ENCODE results near the gene AP4B1.

- TF ChIP-seq, protein P1, sequence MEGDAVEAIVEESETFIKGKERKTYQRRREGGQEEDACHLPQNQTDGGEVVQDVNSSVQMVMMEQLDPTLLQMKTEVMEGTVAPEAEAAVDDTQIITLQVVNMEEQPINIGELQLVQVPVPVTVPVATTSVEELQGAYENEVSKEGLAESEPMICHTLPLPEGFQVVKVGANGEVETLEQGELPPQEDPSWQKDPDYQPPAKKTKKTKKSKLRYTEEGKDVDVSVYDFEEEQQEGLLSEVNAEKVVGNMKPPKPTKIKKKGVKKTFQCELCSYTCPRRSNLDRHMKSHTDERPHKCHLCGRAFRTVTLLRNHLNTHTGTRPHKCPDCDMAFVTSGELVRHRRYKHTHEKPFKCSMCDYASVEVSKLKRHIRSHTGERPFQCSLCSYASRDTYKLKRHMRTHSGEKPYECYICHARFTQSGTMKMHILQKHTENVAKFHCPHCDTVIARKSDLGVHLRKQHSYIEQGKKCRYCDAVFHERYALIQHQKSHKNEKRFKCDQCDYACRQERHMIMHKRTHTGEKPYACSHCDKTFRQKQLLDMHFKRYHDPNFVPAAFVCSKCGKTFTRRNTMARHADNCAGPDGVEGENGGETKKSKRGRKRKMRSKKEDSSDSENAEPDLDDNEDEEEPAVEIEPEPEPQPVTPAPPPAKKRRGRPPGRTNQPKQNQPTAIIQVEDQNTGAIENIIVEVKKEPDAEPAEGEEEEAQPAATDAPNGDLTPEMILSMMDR (IDR thresholded peaks at IDR 0.05; ENCODE audit: poor library complexity), result no peak
- no peak for TF ChIP-seq EZH2 (IDR thresholded peaks at IDR 0.05; ENCODE audit: borderline replicate concordance)
Observed at GRCh38 chr1:113935176-113935575, 30.6 kb upstream of the AP4B1 start.
